HepG2 (cell line): Measurements from ENCODE around the gene SLC31A2. TPM values are rescaled to one million over a fixed set of nuclear protein-coding genes. Genes with fewer than 3 reads are reported as not detected.

Experiments used
- ATAC-seq: fragments of 200-7000 bp; cut with Tn5 transposase; 3 replicates; pipeline ENCODE4 v1.9.1; 2020; ENCODE audit warnings: mild to moderate bottlenecking, moderate library complexity
- BruUV-seq: library from RNA; stranded (reverse); fragments of 400-500 nt; replicated peaks from 2 replicates; lab custom pipeline; 2021; lab: Mats Ljungman, UMichigan
- CTCF ChIA-PET: fragments of 300-600 bp; formaldehyde crosslinking; extraction: SDS; loops from one replicate; lab custom pipeline; 2021; ENCODE audit warnings: low total read pairs, inconsistent platforms, low intra/inter-chr PET ratio; lab: Yijun Ruan, JAX
- POLR2A ChIA-PET: fragments of 350-600 bp; sonication (Branson Sonifier 250); formaldehyde crosslinking; loops from one replicate; lab custom pipeline; 2020; ENCODE audit warnings: antibody characterized with exemption, inconsistent platforms; lab: Yijun Ruan, JAX
- DNase-seq: peaks from one replicate; pipeline ENCODE4 v3.0.0-alpha.2; 2015; ENCODE audit warnings: low spot score
- FAIRE-seq: peaks from 3 replicates; lab custom pipeline; 2011; peaks lifted over from hg19 to GRCh38; lab: Jason Lieb, UNC
- H2AFZ ChIP-seq: one replicate; pipeline ENCODE4 v1.6.1; 2011; ENCODE audit warnings: low read length, inconsistent platforms
- H3K27ac ChIP-seq: fragments of 300-600 bp; 3 replicates; pipeline ENCODE4 v1.8.0; 2011; ENCODE audit warnings: mixed run types, mild to moderate bottlenecking, mixed read lengths, low read length, inconsistent platforms; ENCODE audit not compliant: insufficient read depth; ENCODE audit errors: extremely low read length
- H3K27me3 ChIP-seq, 2 experiments: fragments of 200-600 bp in 1 of 2; 2 replicates in 1 of 2; 3 replicates in 1 of 2; pipeline versions ENCODE4 v1.6.0 to v1.8.0; 2011; ENCODE audit warnings: low read length in 2 of 2, mild to moderate bottlenecking in 2 of 2, moderate library complexity in 2 of 2, inconsistent platforms in 1 of 2; ENCODE audit not compliant: insufficient read depth in 2 of 2, control insufficient read depth in 1 of 2
- H3K36me3 ChIP-seq, 2 experiments: fragments of 200-600 bp in 1 of 2; replicated peaks in 1 of 2; 2 replicates in 1 of 2; 3 replicates in 1 of 2; pipeline versions ENCODE4 v1.5.1 to v1.8.0; 2011; ENCODE audit warnings: low read length in 2 of 2, inconsistent platforms in 1 of 2; ENCODE audit not compliant: insufficient read depth in 2 of 2, control insufficient read depth in 1 of 2
- H3K4me1 ChIP-seq: 2 replicates; pipeline ENCODE4 v1.5.1; 2012; ENCODE audit warnings: low read length, inconsistent platforms; ENCODE audit not compliant: insufficient read depth
- H3K4me2 ChIP-seq: 2 replicates; pipeline ENCODE4 v1.6.0; 2011; ENCODE audit warnings: low read depth, low read length, inconsistent platforms
- H3K4me3 ChIP-seq, 3 experiments: fragments of 200-600 bp in 1 of 3; sonication (generic), shearing (Covaris generic) in 1 of 3; replicated peaks in 1 of 3; 2 replicates each; pipeline ENCODE4 v1.5.1; 2011 to 2016; ENCODE audit warnings: low read length in 3 of 3, inconsistent platforms in 2 of 3, low read depth in 2 of 3, mild to moderate bottlenecking in 2 of 3, control low read depth in 1 of 3, mixed read lengths in 1 of 3; ENCODE audit not compliant: insufficient read depth in 1 of 3
- H3K79me2 ChIP-seq: one replicate; pipeline ENCODE4 v1.6.1; 2011; ENCODE audit warnings: low read length, inconsistent platforms; ENCODE audit not compliant: insufficient read depth
- H3K9ac ChIP-seq: 2 replicates; pipeline ENCODE4 v1.6.0; 2011; ENCODE audit warnings: mild to moderate bottlenecking, low read depth, low read length, inconsistent platforms; ENCODE audit not compliant: insufficient read depth
- H3K9me3 ChIP-seq: 2 replicates; pipeline ENCODE4 v1.5.1; 2012; ENCODE audit warnings: mild to moderate bottlenecking, low read length
- H4K20me1 ChIP-seq: 2 replicates; pipeline ENCODE4 v1.6.0; 2011; ENCODE audit warnings: inconsistent platforms, mild to moderate bottlenecking, low read length, moderate library complexity; ENCODE audit not compliant: insufficient read depth
- ARHGAP35 ChIP-seq: sonication (generic); formaldehyde crosslinking; IDR thresholded peaks from 2 replicates; pipeline ENCODE4 v1.9.0; 2022; ENCODE audit warnings: mild to moderate bottlenecking, inconsistent platforms, moderate library complexity, missing genetic modification reagents, borderline replicate concordance
- CREB1 ChIP-seq, 2 experiments: fragments of 450-650 bp in 1 of 2; IDR thresholded peaks; 2 replicates each; pipeline ENCODE4 v1.6.1; 2016 to 2017; ENCODE audit warnings: control low read depth in 1 of 2, mild to moderate bottlenecking in 1 of 2, missing compliant biosample characterization in 1 of 2, missing genetic modification characterization in 1 of 2
- FLYWCH1 ChIP-seq: sonication (generic); formaldehyde crosslinking; IDR thresholded peaks from 2 replicates; pipeline ENCODE4 v1.8.1; 2023; ENCODE audit warnings: mild to moderate bottlenecking, missing genetic modification reagents
- FOSL2 ChIP-seq: sonication (generic); formaldehyde crosslinking; IDR thresholded peaks from 2 replicates; pipeline ENCODE4 v1.4.0; 2020; ENCODE audit warnings: missing genetic modification reagents
- FOXJ3 ChIP-seq: sonication (generic); formaldehyde crosslinking; IDR thresholded peaks from 2 replicates; pipeline ENCODE4 v1.4.0; 2020; ENCODE audit warnings: missing genetic modification reagents, mild to moderate bottlenecking, borderline replicate concordance
- HOXD1 ChIP-seq: sonication (generic); formaldehyde crosslinking; IDR thresholded peaks from 2 replicates; pipeline ENCODE4 v1.5.0; 2020; ENCODE audit warnings: missing genetic modification reagents
- IKZF4 ChIP-seq: sonication (generic); formaldehyde crosslinking; IDR thresholded peaks from 2 replicates; pipeline ENCODE4 v1.5.1; 2020; ENCODE audit warnings: borderline replicate concordance, mild to moderate bottlenecking, low read depth, missing genetic modification reagents; ENCODE audit errors: not compliant biosample characterization
- KDM3A ChIP-seq: IDR thresholded peaks from 2 replicates; pipeline ENCODE4 v1.6.1; 2018; ENCODE audit warnings: low read depth, missing compliant biosample characterization
- MEF2D ChIP-seq: sonication (generic); formaldehyde crosslinking; IDR thresholded peaks from 2 replicates; pipeline ENCODE4 v1.5.1; 2020; ENCODE audit warnings: mild to moderate bottlenecking, missing genetic modification reagents
- MIER2 ChIP-seq: IDR thresholded peaks from 2 replicates; pipeline ENCODE4 v1.6.1; 2016; ENCODE audit warnings: missing biosample characterization, missing genetic modification reagents
- MXD4 ChIP-seq: IDR thresholded peaks from 2 replicates; pipeline ENCODE4 v1.6.1; 2016; ENCODE audit warnings: mild to moderate bottlenecking, missing biosample characterization, missing genetic modification reagents
- SRSF9 ChIP-seq: fragments of 200-400 bp; formaldehyde crosslinking; IDR thresholded peaks from 2 replicates; pipeline ENCODE4 v1.6.1; 2018; ENCODE audit warnings: borderline replicate concordance, mild to moderate bottlenecking, low read depth, low read length; ENCODE audit not compliant: insufficient read depth, poor library complexity, severe bottlenecking
- ZBTB38 ChIP-seq: sonication (generic); formaldehyde crosslinking; IDR thresholded peaks from 2 replicates; pipeline ENCODE4 v1.5.1; 2020; ENCODE audit warnings: mild to moderate bottlenecking, missing genetic modification reagents
- ZBTB7A ChIP-seq: sonication (generic); formaldehyde crosslinking; IDR thresholded peaks from 2 replicates; pipeline ENCODE4 v1.8.0; 2022; ENCODE audit warnings: mild to moderate bottlenecking, missing genetic modification reagents
- ZMYM4 ChIP-seq: sonication (generic); formaldehyde crosslinking; IDR thresholded peaks from 2 replicates; pipeline ENCODE4 v1.8.1; 2023; ENCODE audit warnings: mild to moderate bottlenecking, missing genetic modification reagents
- ZNF121 ChIP-seq: sonication (generic); formaldehyde crosslinking; IDR thresholded peaks from 2 replicates; pipeline ENCODE4 v1.5.0; 2020; ENCODE audit warnings: mild to moderate bottlenecking, missing genetic modification reagents
- ZNF331 ChIP-seq: sonication (generic); formaldehyde crosslinking; IDR thresholded peaks from 2 replicates; pipeline ENCODE4 v1.4.0; 2020; ENCODE audit warnings: missing genetic modification reagents
- ZNF33B ChIP-seq: sonication (generic); formaldehyde crosslinking; IDR thresholded peaks from 2 replicates; pipeline ENCODE4 v1.5.1; 2020; ENCODE audit warnings: mild to moderate bottlenecking, missing genetic modification reagents
- ZNF354B ChIP-seq: sonication (generic); formaldehyde crosslinking; IDR thresholded peaks from 2 replicates; pipeline ENCODE4 v1.8.0; 2022; ENCODE audit warnings: mild to moderate bottlenecking, missing genetic modification reagents
- ZNF883 ChIP-seq: sonication (generic); formaldehyde crosslinking; IDR thresholded peaks from 2 replicates; pipeline ENCODE4 v1.5.1; 2020; ENCODE audit warnings: mild to moderate bottlenecking, missing genetic modification reagents; ENCODE audit errors: not compliant biosample characterization
- WGBS: methylation state at CpG from one replicate; pipeline ENCODE4 v1.1.6; 2017; ENCODE audit warnings: low lambda C conversion rate; 5-methylcytosine and 5-hydroxymethylcytosine counted together
- in situ Hi-C: cut with HindIII; loops from 2 replicates; pipeline ENCODE4 v1.10.0; 2017; ENCODE audit warnings: low pct_unique_long_range_greater_than_20kb; ENCODE audit not compliant: extremely low pct_ligation_motif_present
- intact Hi-C: fragments of 100-400 bp; cut with micrococcal nuclease; formaldehyde crosslinking; loops from one replicate; pipeline ENCODE4 v1.10.0; 2022; ENCODE audit not compliant: unreplicated experiment
- polyA plus RNA-seq, 8 experiments: library from polyadenylated mRNA; depleted of rRNA in 3 of 8; stranded (reverse) in 7 of 8; unstranded in 1 of 8; fragments of >200 nt; fragmentation: Illumina TruSeq in 4 of 8; extraction: Trizol in 4 of 8; gene quantifications; 2 replicates each; pipeline versions ENCODE4 v1.2.1 to v1.2.3, GENCODE V29; 2011 to 2016; ENCODE audit warnings: low read depth in 4 of 8, missing spikeins in 1 of 8, mixed read lengths in 1 of 8; ENCODE audit not compliant: insufficient read depth in 1 of 8
- total RNA-seq, 5 experiments: library from RNA; depleted of rRNA; stranded (reverse); fragments of >200 nt; fragmentation: Illumina TruSeq; extraction: Trizol; gene quantifications; 2 replicates each; pipeline ENCODE4 v1.2.3, GENCODE V29; 2016; ENCODE audit warnings: low read depth in 1 of 5
- TF ChIP-seq, protein P1 (sequence below): fragments of 450-650 bp; IDR thresholded peaks from 2 replicates; pipeline ENCODE4 v1.6.1; 2016

Gene SLC31A2
- total and polyA plus RNA-seq, 2 of the 13 experiments (the other 11 are each of a cell fraction or from before 2014, with no cell fraction given), result 9.3 to 10.2 TPM

GRCh38 chr9:113151696-113152630 lies 1.2 kb downstream of the SLC31A2 start (continued):
- no peak for TF ChIP-seq MEF2D (CRISPR knock-in tag)
- no peak for TF ChIP-seq FLYWCH1 (CRISPR knock-in tag)
- peak; percentile 98 for TF ChIP-seq ZNF121 (CRISPR knock-in tag)
- TF ChIP-seq SRSF9, result no peak
- no peak for TF ChIP-seq KDM3A (CRISPR knock-in tag)
- TF ChIP-seq IKZF4 (CRISPR knock-in tag), result no peak
- TF ChIP-seq ZBTB38 (CRISPR knock-in tag), result no peak

- Histone ChIP-seq H3K4me2 (peak overlapping the region; percentile 82; the same call in 1 of the 2 replicates), H3K27ac (no peak overlapping the region), H4K20me1 (no peaks in the 10 kb centered on the region), H3K4me1 (peaks cover 64% of the 10 kb centered on the region), H3K27me3 (no peaks in the 10 kb centered on the region; a peak in 1 of 5 replicates), H3K9ac (no peak overlapping the region), H3K9me3 (no peaks in the 10 kb centered on the region), H3K79me2 (no peaks in the 10 kb centered on the region), H3K4me3 (no peak overlapping the region), H3K36me3 (no peaks in the 10 kb centered on the region; a peak in 2 of 5 replicates), H2AFZ (no peak overlapping the region)
- FAIRE-seq, result no peak
- intact Hi-C loops (loop anchor here (5.0 kb wide), 1 partner anchor 70 kb away; the partner anchor contains the start of genes FKBP15 and SLC31A1), in situ Hi-C loops (no loop called here)
- POLR2A ChIA-PET, result interaction anchor here (2.4 kb wide), 1 partner anchor 69 kb away, joined by 17 read pairs; the partner anchor contains the start of genes FKBP15 and SLC31A1
- no peak for ATAC-seq
- CTCF ChIA-PET, result no interaction called here
- no TSS peak for BruUV-seq
- 95% methylated on average over 3 of the region's 3 CpGs for WGBS
- no peak for DNase-seq
- no peak for TF ChIP-seq FOXJ3 (CRISPR knock-in tag)
- no peak for TF ChIP-seq ZMYM4 (CRISPR knock-in tag)
- TF ChIP-seq MIER2 (CRISPR knock-in tag), result no peak
- no peak for TF ChIP-seq ZNF883
- TF ChIP-seq, protein P1, sequence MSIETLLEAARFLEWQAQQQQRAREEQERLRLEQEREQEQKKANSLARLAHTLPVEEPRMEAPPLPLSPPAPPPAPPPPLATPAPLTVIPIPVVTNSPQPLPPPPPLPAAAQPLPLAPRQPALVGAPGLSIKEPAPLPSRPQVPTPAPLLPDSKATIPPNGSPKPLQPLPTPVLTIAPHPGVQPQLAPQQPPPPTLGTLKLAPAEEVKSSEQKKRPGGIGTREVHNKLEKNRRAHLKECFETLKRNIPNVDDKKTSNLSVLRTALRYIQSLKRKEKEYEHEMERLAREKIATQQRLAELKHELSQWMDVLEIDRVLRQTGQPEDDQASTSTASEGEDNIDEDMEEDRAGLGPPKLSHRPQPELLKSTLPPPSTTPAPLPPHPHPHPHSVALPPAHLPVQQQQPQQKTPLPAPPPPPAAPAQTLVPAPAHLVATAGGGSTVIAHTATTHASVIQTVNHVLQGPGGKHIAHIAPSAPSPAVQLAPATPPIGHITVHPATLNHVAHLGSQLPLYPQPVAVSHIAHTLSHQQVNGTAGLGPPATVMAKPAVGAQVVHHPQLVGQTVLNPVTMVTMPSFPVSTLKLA, result no peak
- no peak for TF ChIP-seq FOSL2 (CRISPR knock-in tag)
- TF ChIP-seq ARHGAP35, result no peak
- no peak for TF ChIP-seq ZNF354B (CRISPR knock-in tag)
- TF ChIP-seq ZBTB7A, result no peak
- TF ChIP-seq CREB1 (IDR thresholded peaks at IDR 0.05), result no peak
- no peak for TF ChIP-seq CREB1 (CRISPR knock-in tag; IDR thresholded peaks at IDR 0.05)
- no peak for TF ChIP-seq MXD4
- no peak for TF ChIP-seq ZNF33B
- TF ChIP-seq ZNF331 (CRISPR knock-in tag), result no peak
- no peak for TF ChIP-seq HOXD1 (CRISPR knock-in tag)
Observed at GRCh38 chr9:113152699-113153098, 1.9 kb downstream of the SLC31A2 start.
